SU-DHL-6 (cell line): ENCODE data around the gene BMPR1B.

Source experiments
- H2AFZ ChIP-seq: fragments of 200-600 bp; sonication (generic); 2 replicates; pipeline ENCODE4 v1.6.1; 2014; ENCODE audit warnings: low read depth, mild to moderate bottlenecking, moderate library complexity, mixed read lengths, antibody characterized with exemption, low read length; ENCODE audit not compliant: severe bottlenecking
- H3F3A ChIP-seq: fragments of 200-600 bp; shearing (Covaris generic); 2 replicates; pipeline ENCODE4 v1.6.0; 2016; ENCODE audit warnings: antibody characterized with exemption, mild to moderate bottlenecking; ENCODE audit not compliant: insufficient read depth
- H3K27ac ChIP-seq: fragments of 200-600 bp; sonication (generic); 2 replicates; pipeline ENCODE4 v1.5.1; 2016; ENCODE audit warnings: low read depth, mild to moderate bottlenecking, low read length, moderate library complexity, mixed read lengths
- H3K27me3 ChIP-seq: fragments of 200-600 bp; sonication (generic), shearing (Covaris generic); 2 replicates; pipeline ENCODE4 v1.6.0; 2014; ENCODE audit warnings: mild to moderate bottlenecking, low read length
- H3K36me3 ChIP-seq: fragments of 200-600 bp; sonication (generic); 2 replicates; pipeline ENCODE4 v1.6.1; 2014; ENCODE audit warnings: mild to moderate bottlenecking, low read length, mixed read lengths
- H3K4me2 ChIP-seq: fragments of 300-600, 200-600 bp; shearing (Covaris generic), sonication (generic); 2 replicates; pipeline ENCODE4 v1.6.0; 2014; ENCODE audit warnings: low read length, low read depth, mild to moderate bottlenecking; ENCODE audit not compliant: poor library complexity, severe bottlenecking
- H3K4me3 ChIP-seq: fragments of 200-600 bp; sonication (generic); 2 replicates; pipeline ENCODE4 v1.5.1; 2014; ENCODE audit warnings: antibody characterized with exemption, low read length, mild to moderate bottlenecking, mixed read lengths; ENCODE audit not compliant: insufficient read depth, poor library complexity, severe bottlenecking
- H3K79me2 ChIP-seq: fragments of 200-600 bp; sonication (generic); 2 replicates; pipeline ENCODE4 v1.6.1; 2014; ENCODE audit warnings: mild to moderate bottlenecking, low read length, moderate library complexity; ENCODE audit not compliant: insufficient read depth
- H3K9ac ChIP-seq: fragments of 200-600 bp; sonication (generic); 2 replicates; pipeline ENCODE4 v1.7.0; 2014; ENCODE audit warnings: mild to moderate bottlenecking, low read length
- H3K9me2 ChIP-seq: fragments of 200-600 bp; sonication (generic); replicated peaks from 2 replicates; pipeline ENCODE4 v1.6.1; 2014; ENCODE audit warnings: low read length; ENCODE audit not compliant: insufficient read depth
- H3K9me3 ChIP-seq: fragments of 200-600 bp; sonication (generic); 2 replicates; pipeline ENCODE4 v1.6.1; 2014; ENCODE audit warnings: low read length, mixed read lengths; ENCODE audit not compliant: insufficient read depth
- H4K20me1 ChIP-seq: fragments of 200-600 bp; sonication (generic); 2 replicates; pipeline ENCODE4 v1.6.1; 2014; ENCODE audit warnings: low read depth, mild to moderate bottlenecking, antibody characterized with exemption, low read length, moderate library complexity, mixed read lengths
- CTCF ChIP-seq: fragments of 200-600 bp; sonication (generic); IDR thresholded peaks from one replicate; pipeline ENCODE4 v1.5.1; 2017; ENCODE audit warnings: antibody characterized with exemption, mild to moderate bottlenecking, low read length, moderate library complexity; ENCODE audit not compliant: insufficient read depth, poor library complexity, severe bottlenecking
- EZH2phosphoT487 ChIP-seq: fragments of 200-600 bp; sonication (generic), shearing (Covaris generic); conservative IDR thresholded peaks from 2 replicates; pipeline ENCODE4 v1.6.1; 2018; ENCODE audit warnings: mild to moderate bottlenecking, antibody characterized with exemption, low read length, moderate library complexity, mixed read lengths

Gene BMPR1B

GRCh38 chr4:94763005-94763404 lies 5.2 kb downstream of the BMPR1B start:
- H3K27me3 ChIP-seq: no peaks in the 10 kb centered on the region
- H3K9me2 ChIP-seq: no peaks in the 10 kb centered on the region
- H3K4me3 ChIP-seq: no peak overlapping the region
- H3F3A ChIP-seq: no peaks in the 10 kb centered on the region
- H4K20me1 ChIP-seq: no peaks in the 10 kb centered on the region
- H3K27ac ChIP-seq: no peak overlapping the region
- no peak overlapping the region for H2AFZ ChIP-seq
- H3K9ac ChIP-seq: no peak overlapping the region
- no peaks in the 10 kb centered on the region for H3K36me3 ChIP-seq
- H3K79me2 ChIP-seq: no peaks in the 10 kb centered on the region
- no peak for TF ChIP-seq EZH2phosphoT487
- TF ChIP-seq CTCF: no peak
- no peaks in the 10 kb centered on the region for H3K9me3 ChIP-seq
- H3K4me2 ChIP-seq: no peak overlapping the region

GRCh38 chr4:94763500-94763899 lies 5.7 kb downstream of the BMPR1B start:
- Histone ChIP-seq H3K9me3 (no peaks in the 10 kb centered on the region), H3F3A (no peaks in the 10 kb centered on the region), H3K27me3 (no peaks in the 10 kb centered on the region), H3K36me3 (no peaks in the 10 kb centered on the region), H3K27ac (no peak overlapping the region), H3K4me2 (no peak overlapping the region), H3K79me2 (no peaks in the 10 kb centered on the region), H4K20me1 (no peaks in the 10 kb centered on the region), H3K9me2 (no peaks in the 10 kb centered on the region), H3K4me3 (no peak overlapping the region), H2AFZ (no peak overlapping the region), H3K9ac (no peak overlapping the region)
- TF ChIP-seq CTCF: no peak
- no peak for TF ChIP-seq EZH2phosphoT487

GRCh38 chr4:94764069-94764468 lies 6.3 kb downstream of the BMPR1B start:
- H3K36me3 ChIP-seq: no peaks in the 10 kb centered on the region
- no peak overlapping the region for H3K9ac ChIP-seq
- no peaks in the 10 kb centered on the region for H3K27me3 ChIP-seq
- H3K9me3 ChIP-seq: no peaks in the 10 kb centered on the region
- H4K20me1 ChIP-seq: no peaks in the 10 kb centered on the region
- no peaks in the 10 kb centered on the region for H3K9me2 ChIP-seq
- no peak overlapping the region for H3K27ac ChIP-seq
- H3K79me2 ChIP-seq: no peaks in the 10 kb centered on the region
- no peak for TF ChIP-seq EZH2phosphoT487
- H2AFZ ChIP-seq: no peak overlapping the region
- H3F3A ChIP-seq: no peaks in the 10 kb centered on the region
- no peak overlapping the region for H3K4me2 ChIP-seq
- H3K4me3 ChIP-seq: no peak overlapping the region

- no peak overlapping the region for H3K4me2 ChIP-seq
- H3K27me3 ChIP-seq: no peaks in the 10 kb centered on the region
- no peak overlapping the region for H2AFZ ChIP-seq
- no peak overlapping the region for H3K27ac ChIP-seq
- no peaks in the 10 kb centered on the region for H4K20me1 ChIP-seq
- no peaks in the 10 kb centered on the region for H3K36me3 ChIP-seq
- H3K9me2 ChIP-seq: no peaks in the 10 kb centered on the region
- H3K9me3 ChIP-seq: no peaks in the 10 kb centered on the region
- H3K79me2 ChIP-seq: no peaks in the 10 kb centered on the region
- no peak overlapping the region for H3K9ac ChIP-seq
- H3K4me3 ChIP-seq: no peak overlapping the region
- no peaks in the 10 kb centered on the region for H3F3A ChIP-seq
- TF ChIP-seq EZH2phosphoT487 (no peak), CTCF (no peak)
Measured at GRCh38 chr4:94765174-94765573, 7.4 kb downstream of the BMPR1B start.
